Endothelial cell of umbilical vein (primary cell): ENCODE data around the gene BLM. TPM values are rescaled to one million over a fixed set of nuclear protein-coding genes. Genes with fewer than 3 reads are reported as not detected.

ENCODE experiments used
- BruUV-seq: library from RNA; stranded (reverse); fragments of 400-500 nt; replicated peaks from 2 replicates; lab custom pipeline; 2021; lab: Mats Ljungman, UMichigan
- CTCF ChIA-PET: fragments of 300-600, 350-600 bp; sonication (Branson Sonifier 250); formaldehyde crosslinking; loops from one replicate; lab custom pipeline; 2021; ENCODE audit warnings: antibody characterized with exemption, inconsistent platforms; lab: Charles Lee
- POLR2A ChIA-PET: fragments of 300-600, 350-600 bp; sonication (Branson Sonifier 250); formaldehyde crosslinking; loops from one replicate; lab custom pipeline; 2021; ENCODE audit warnings: antibody characterized with exemption, inconsistent platforms; lab: Charles Lee
- DNase-seq: peaks from one replicate; pipeline ENCODE4 v3.0.0-alpha.2; 2011; ENCODE audit warnings: low read depth, low spot score
- FAIRE-seq: peaks from 2 replicates; lab custom pipeline; 2011; peaks lifted over from hg19 to GRCh38; lab: Jason Lieb, UNC
- H2AFZ ChIP-seq: 2 replicates; pipeline ENCODE4 v1.6.0; 2012; ENCODE audit warnings: low read depth, low read length, control low read depth, inconsistent platforms
- H3K27ac ChIP-seq: 2 replicates; pipeline ENCODE4 v1.5.1; 2011; ENCODE audit warnings: low read depth, mild to moderate bottlenecking, control low read depth, low read length, moderate library complexity; ENCODE audit not compliant: insufficient read depth
- H3K27me3 ChIP-seq, 2 experiments: 2 replicates each; pipeline versions ENCODE4 v1.6.0 to v1.6.1; 2011; ENCODE audit warnings: low read length in 2 of 2, mixed read lengths in 1 of 2; ENCODE audit not compliant: control insufficient read depth in 2 of 2, insufficient read depth in 2 of 2
- H3K36me3 ChIP-seq, 2 experiments: 2 replicates in 1 of 2; 3 replicates in 1 of 2; pipeline ENCODE4 v1.5.1; 2011; ENCODE audit warnings: low read length in 2 of 2, mild to moderate bottlenecking in 1 of 2, moderate library complexity in 1 of 2; ENCODE audit not compliant: control insufficient read depth in 2 of 2, insufficient read depth in 2 of 2; ENCODE audit errors: extremely low read depth in 1 of 2
- H3K4me1 ChIP-seq: 3 replicates; pipeline ENCODE4 v1.5.1; 2011; ENCODE audit warnings: mild to moderate bottlenecking, low read length; ENCODE audit not compliant: control insufficient read depth, insufficient read depth; ENCODE audit errors: extremely low read depth
- H3K4me2 ChIP-seq: 2 replicates; pipeline ENCODE4 v1.6.1; 2011; ENCODE audit warnings: low read length, control low read depth, mixed read lengths; ENCODE audit not compliant: insufficient read depth
- H3K4me3 ChIP-seq, 3 experiments: fragments of 200-600 bp in 1 of 3; sonication (generic), shearing (Covaris generic) in 1 of 3; replicated peaks in 1 of 3; 2 replicates each; pipeline ENCODE4 v1.5.1; 2011 to 2016; ENCODE audit warnings: control low read depth in 3 of 3, low read length in 3 of 3, mild to moderate bottlenecking in 2 of 3, inconsistent platforms in 1 of 3, low read depth in 1 of 3, moderate library complexity in 1 of 3; ENCODE audit not compliant: insufficient read depth in 1 of 3
- H3K79me2 ChIP-seq: 2 replicates; pipeline ENCODE4 v1.6.0; 2012; ENCODE audit warnings: low read length, inconsistent platforms; ENCODE audit not compliant: control insufficient read depth, insufficient read depth
- H3K9ac ChIP-seq: replicated peaks from 2 replicates; pipeline ENCODE3; 2011; ENCODE audit warnings: low read length, control low read depth; ENCODE audit not compliant: insufficient read depth; ENCODE audit errors: extremely low read depth
- H3K9me1 ChIP-seq: replicated peaks from 3 replicates; pipeline ENCODE4 v1.6.0; 2011; ENCODE audit warnings: mild to moderate bottlenecking, low read length; ENCODE audit not compliant: control insufficient read depth, insufficient read depth; ENCODE audit errors: extremely low read depth
- H3K9me3 ChIP-seq: replicated peaks from 2 replicates; pipeline ENCODE4 v1.5.1; 2012; ENCODE audit warnings: low read length, inconsistent platforms; ENCODE audit not compliant: control insufficient read depth, insufficient read depth
- H4K20me1 ChIP-seq: replicated peaks from 2 replicates; pipeline ENCODE3; 2011; ENCODE audit warnings: mild to moderate bottlenecking, low read length; ENCODE audit not compliant: control insufficient read depth, insufficient read depth; ENCODE audit errors: extremely low read depth
- EZH2 ChIP-seq: IDR thresholded peaks from 2 replicates; pipeline ENCODE4 v1.6.1; 2012; ENCODE audit warnings: borderline replicate concordance, low read depth, mild to moderate bottlenecking, moderate library complexity, low read length, inconsistent platforms; ENCODE audit not compliant: severe bottlenecking
- FOS ChIP-seq: IDR thresholded peaks from 2 replicates; pipeline ENCODE4 v1.6.1; 2011; ENCODE audit warnings: mild to moderate bottlenecking, low read length, moderate library complexity, borderline replicate concordance; ENCODE audit not compliant: insufficient read depth
- GATA2 ChIP-seq: IDR thresholded peaks from 2 replicates; pipeline ENCODE4 v1.7.0; 2011; ENCODE audit warnings: low read depth, mild to moderate bottlenecking, moderate library complexity, mixed read lengths, low read length; ENCODE audit not compliant: insufficient read length, insufficient read depth
- JUN ChIP-seq: IDR thresholded peaks from 2 replicates; pipeline ENCODE4 v1.6.1; 2011; ENCODE audit warnings: borderline replicate concordance, low read depth; ENCODE audit not compliant: insufficient read length, insufficient read depth
- MAX ChIP-seq: IDR thresholded peaks from 2 replicates; pipeline ENCODE4 v1.6.1; 2011; ENCODE audit not compliant: insufficient read depth, insufficient read length
- MYC ChIP-seq: IDR thresholded peaks from one replicate; pipeline ENCODE4 v1.6.1; 2011; ENCODE audit warnings: mild to moderate bottlenecking, low read depth, low read length
- POLR2A ChIP-seq: IDR thresholded peaks from 2 replicates; pipeline ENCODE4 v1.6.1; 2012; ENCODE audit warnings: low read depth, mild to moderate bottlenecking, control low read depth, low read length
- POLR2AphosphoS5 ChIP-seq: IDR thresholded peaks from 2 replicates; pipeline ENCODE4 v1.6.1; 2012; ENCODE audit warnings: low read depth, mild to moderate bottlenecking, control low read depth, low read length, moderate library complexity; ENCODE audit not compliant: insufficient read depth
- dilution Hi-C: fragments of 300-500 bp; cut with MboI; formaldehyde crosslinking; loops from one replicate; pipeline ENCODE4 v1.15.0; 2019; ENCODE audit warnings: low sequenced_read_pairs; ENCODE audit not compliant: extremely low pct_ligation_motif_present
- intact Hi-C: fragments of 100-400 bp; cut with micrococcal nuclease; formaldehyde crosslinking; loops from one replicate; pipeline ENCODE4 v1.10.0; 2022
- polyA plus RNA-seq, 4 experiments: library from polyadenylated mRNA; depleted of rRNA in 3 of 4; stranded (reverse) in 3 of 4; unstranded in 1 of 4; fragments of >200 nt; gene quantifications; 2 replicates each; pipeline versions ENCODE4 v1.2.1 to v1.2.3, GENCODE V29; 2011 to 2012; ENCODE audit warnings: missing spikeins in 1 of 4
- total RNA-seq: library from RNA; stranded (reverse); gene quantifications from 2 replicates; pipeline ENCODE4 v1.2.3, GENCODE V29; 2021
- TF ChIP-seq, protein P1 (sequence below), 2 donors: IDR thresholded peaks; 1 replicate in 1 of 2; 2 replicates in 1 of 2; pipeline ENCODE4 v1.5.1; 2011; ENCODE audit warnings: low read length in 2 of 2, mild to moderate bottlenecking in 2 of 2, moderate library complexity in 2 of 2, control low read depth in 1 of 2, inconsistent platforms in 1 of 2, low read depth in 1 of 2; ENCODE audit not compliant: insufficient read depth in 1 of 2; ENCODE audit errors: extremely low read depth in 1 of 2

Gene BLM
- total and polyA plus RNA-seq, 2 donors (not counting 3 experiments of a cell fraction or from before 2014, with no cell fraction given) = 3.8 to 17.3 TPM

DNA sequence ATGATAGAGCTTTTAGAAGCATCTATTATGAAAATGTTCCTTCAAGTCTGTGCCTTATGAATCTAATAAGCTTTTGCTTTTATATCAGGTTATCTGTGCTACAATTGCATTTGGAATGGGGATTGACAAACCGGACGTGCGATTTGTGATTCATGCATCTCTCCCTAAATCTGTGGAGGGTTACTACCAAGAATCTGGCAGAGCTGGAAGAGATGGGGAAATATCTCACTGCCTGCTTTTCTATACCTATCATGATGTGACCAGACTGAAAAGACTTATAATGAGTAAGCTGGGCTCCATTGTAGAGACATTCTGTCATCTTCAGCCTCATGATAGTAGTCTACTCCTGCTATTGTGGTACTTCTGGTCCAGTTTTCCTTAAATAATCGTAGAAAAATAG is 73.4 kb downstream of the BLM start:
- no peak overlapping the region for H3K4me2 ChIP-seq
- FAIRE-seq = no peak
- no peak for DNase-seq
- ChIA-PET CTCF (interaction anchor here (0.6 to 1.5 kb wide), 5 partner anchors 21 to 471 kb away, joined by 3 to 6 read pairs (median 3); no protein-coding TSS in a partner anchor), POLR2A (no interaction called here)
- TF ChIP-seq MAX (no peak), FOS (no peak), MYC (no peak), POLR2AphosphoS5 (no peak)
- H2AFZ ChIP-seq = no peak overlapping the region
- dilution Hi-C loops = no loop called here
- no peaks in the 10 kb centered on the region for H3K79me2 ChIP-seq
- H3K36me3 ChIP-seq = no peaks in the 10 kb centered on the region
- no peak overlapping the region for H3K27ac ChIP-seq
- no peaks in the 10 kb centered on the region for H3K9me1 ChIP-seq
- H3K4me1 ChIP-seq = peaks cover 10% of the 10 kb centered on the region
- no peaks in the 10 kb centered on the region for H4K20me1 ChIP-seq
- BruUV-seq = no TSS peak
- no peaks in the 10 kb centered on the region for H3K27me3 ChIP-seq
- H3K9me3 ChIP-seq = no peaks in the 10 kb centered on the region
- intact Hi-C loops = no loop called here
- no peak overlapping the region for H3K9ac ChIP-seq
- no peak overlapping the region for H3K4me3 ChIP-seq

DNA sequence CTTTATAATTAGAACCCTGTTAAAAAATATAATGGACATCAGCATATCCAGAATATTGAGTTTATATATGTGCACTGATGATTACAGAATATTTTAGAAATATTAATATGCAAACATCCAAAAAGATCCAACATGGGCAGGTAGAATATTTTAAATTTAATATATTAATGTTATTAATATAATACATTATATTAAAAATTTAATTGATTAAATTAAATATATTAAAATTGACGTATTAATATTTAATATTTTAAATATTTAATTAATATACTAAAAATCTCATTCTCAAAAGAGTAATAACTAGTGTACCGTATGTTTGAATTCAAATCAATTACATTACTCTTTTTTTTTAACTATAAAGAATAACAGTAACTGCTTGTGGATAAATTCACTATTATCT is 77.4 kb downstream of the BLM start:
- CTCF ChIA-PET = no interaction called here
- no peak for FAIRE-seq
- BruUV-seq = no TSS peak
- Histone ChIP-seq H3K9me1 (no peaks in the 10 kb centered on the region), H3K4me3 (no peak overlapping the region), H3K27ac (no peak overlapping the region), H2AFZ (no peak overlapping the region), H3K4me2 (no peak overlapping the region), H3K9ac (no peak overlapping the region), H3K36me3 (peaks cover 0 to 4% of the 10 kb centered on the region in 2 experiments), H4K20me1 (no peaks in the 10 kb centered on the region), H3K9me3 (no peaks in the 10 kb centered on the region), H3K4me1 (no peaks in the 10 kb centered on the region), H3K79me2 (no peaks in the 10 kb centered on the region), H3K27me3 (no peaks in the 10 kb centered on the region)
- intact Hi-C loops (no loop called here), dilution Hi-C loops (no loop called here)
- POLR2A ChIA-PET = no interaction called here
- TF ChIP-seq POLR2AphosphoS5 = no peak
- TF ChIP-seq POLR2A = no peak
- no peak for TF ChIP-seq FOS
- TF ChIP-seq MYC = no peak
- TF ChIP-seq EZH2 = no peak
- TF ChIP-seq, protein P1, sequence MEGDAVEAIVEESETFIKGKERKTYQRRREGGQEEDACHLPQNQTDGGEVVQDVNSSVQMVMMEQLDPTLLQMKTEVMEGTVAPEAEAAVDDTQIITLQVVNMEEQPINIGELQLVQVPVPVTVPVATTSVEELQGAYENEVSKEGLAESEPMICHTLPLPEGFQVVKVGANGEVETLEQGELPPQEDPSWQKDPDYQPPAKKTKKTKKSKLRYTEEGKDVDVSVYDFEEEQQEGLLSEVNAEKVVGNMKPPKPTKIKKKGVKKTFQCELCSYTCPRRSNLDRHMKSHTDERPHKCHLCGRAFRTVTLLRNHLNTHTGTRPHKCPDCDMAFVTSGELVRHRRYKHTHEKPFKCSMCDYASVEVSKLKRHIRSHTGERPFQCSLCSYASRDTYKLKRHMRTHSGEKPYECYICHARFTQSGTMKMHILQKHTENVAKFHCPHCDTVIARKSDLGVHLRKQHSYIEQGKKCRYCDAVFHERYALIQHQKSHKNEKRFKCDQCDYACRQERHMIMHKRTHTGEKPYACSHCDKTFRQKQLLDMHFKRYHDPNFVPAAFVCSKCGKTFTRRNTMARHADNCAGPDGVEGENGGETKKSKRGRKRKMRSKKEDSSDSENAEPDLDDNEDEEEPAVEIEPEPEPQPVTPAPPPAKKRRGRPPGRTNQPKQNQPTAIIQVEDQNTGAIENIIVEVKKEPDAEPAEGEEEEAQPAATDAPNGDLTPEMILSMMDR (IDR thresholded peaks at IDR 0.05; ENCODE audit: extremely low read depth in 1 of 2, insufficient read depth in 1 of 2, low read depth in 1 of 2, low read length in 2 of 2) = no peak
- TF ChIP-seq JUN = no peak
- TF ChIP-seq MAX = no peak
- no peak for TF ChIP-seq GATA2
- DNase-seq = no peak
